ENCODE results near the gene GIPC2.

- TF ChIP-seq POLR2AphosphoS5 (IDR thresholded peaks at IDR 0.05) (no peak), POLR2A (IDR thresholded peaks at IDR 0.05) (no peak)
- TF ChIP-seq, protein P1, sequence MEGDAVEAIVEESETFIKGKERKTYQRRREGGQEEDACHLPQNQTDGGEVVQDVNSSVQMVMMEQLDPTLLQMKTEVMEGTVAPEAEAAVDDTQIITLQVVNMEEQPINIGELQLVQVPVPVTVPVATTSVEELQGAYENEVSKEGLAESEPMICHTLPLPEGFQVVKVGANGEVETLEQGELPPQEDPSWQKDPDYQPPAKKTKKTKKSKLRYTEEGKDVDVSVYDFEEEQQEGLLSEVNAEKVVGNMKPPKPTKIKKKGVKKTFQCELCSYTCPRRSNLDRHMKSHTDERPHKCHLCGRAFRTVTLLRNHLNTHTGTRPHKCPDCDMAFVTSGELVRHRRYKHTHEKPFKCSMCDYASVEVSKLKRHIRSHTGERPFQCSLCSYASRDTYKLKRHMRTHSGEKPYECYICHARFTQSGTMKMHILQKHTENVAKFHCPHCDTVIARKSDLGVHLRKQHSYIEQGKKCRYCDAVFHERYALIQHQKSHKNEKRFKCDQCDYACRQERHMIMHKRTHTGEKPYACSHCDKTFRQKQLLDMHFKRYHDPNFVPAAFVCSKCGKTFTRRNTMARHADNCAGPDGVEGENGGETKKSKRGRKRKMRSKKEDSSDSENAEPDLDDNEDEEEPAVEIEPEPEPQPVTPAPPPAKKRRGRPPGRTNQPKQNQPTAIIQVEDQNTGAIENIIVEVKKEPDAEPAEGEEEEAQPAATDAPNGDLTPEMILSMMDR (IDR thresholded peaks at IDR 0.05): no peak
Measured at GRCh38 chr1:78006521-78006920, 39.2 kb upstream of the GIPC2 start.

All from sigmoid colon (tissue), 4 donors.